Neural cell (in vitro differentiated cells): Measurements from ENCODE around the gene RRP1.

Experiments used
- CTCF ChIP-seq: fragments of 450-650 bp; IDR thresholded peaks from 2 replicates; pipeline ENCODE4 v1.5.1; 2014; ENCODE audit warnings: antibody characterized with exemption, mild to moderate bottlenecking, moderate library complexity; ENCODE audit not compliant: poor library complexity, severe bottlenecking
- EP300 ChIP-seq: fragments of 450-650 bp; conservative IDR thresholded peaks from 2 replicates; pipeline ENCODE4 v1.6.1; 2014; ENCODE audit warnings: antibody characterized with exemption, mild to moderate bottlenecking, moderate library complexity; ENCODE audit not compliant: poor library complexity, severe bottlenecking
- EZH2 ChIP-seq: fragments of 200-600, 300-800 bp; shearing (Covaris generic), sonication (generic); IDR thresholded peaks from 2 replicates; pipeline ENCODE4 v1.6.1; 2014; ENCODE audit warnings: antibody characterized with exemption, low read length, borderline replicate concordance, mild to moderate bottlenecking; ENCODE audit not compliant: insufficient read depth, poor library complexity, severe bottlenecking
- MXI1 ChIP-seq: fragments of 450-650 bp; conservative IDR thresholded peaks from 2 replicates; pipeline ENCODE4 v1.6.1; 2014; ENCODE audit warnings: antibody characterized with exemption, mild to moderate bottlenecking; ENCODE audit not compliant: poor library complexity, severe bottlenecking
- POLR2AphosphoS5 ChIP-seq: IDR thresholded peaks from 2 replicates; pipeline ENCODE4 v1.6.1; 2012
- RAD21 ChIP-seq: fragments of 450-650 bp; conservative IDR thresholded peaks from 2 replicates; pipeline ENCODE4 v1.6.1; 2014; ENCODE audit warnings: antibody characterized with exemption, mild to moderate bottlenecking, moderate library complexity
- SMC3 ChIP-seq: fragments of 450-650 bp; conservative IDR thresholded peaks from 2 replicates; pipeline ENCODE4 v1.6.1; 2014; ENCODE audit warnings: antibody characterized with exemption, mild to moderate bottlenecking, moderate library complexity; ENCODE audit not compliant: poor library complexity
- TAF1 ChIP-seq: IDR thresholded peaks from 2 replicates; pipeline ENCODE4 v1.6.1; 2012; ENCODE audit warnings: low read depth
- TF ChIP-seq, protein P1 (sequence below): IDR thresholded peaks from 2 replicates; pipeline ENCODE4 v1.6.1; 2012; ENCODE audit warnings: borderline replicate concordance

DNA sequence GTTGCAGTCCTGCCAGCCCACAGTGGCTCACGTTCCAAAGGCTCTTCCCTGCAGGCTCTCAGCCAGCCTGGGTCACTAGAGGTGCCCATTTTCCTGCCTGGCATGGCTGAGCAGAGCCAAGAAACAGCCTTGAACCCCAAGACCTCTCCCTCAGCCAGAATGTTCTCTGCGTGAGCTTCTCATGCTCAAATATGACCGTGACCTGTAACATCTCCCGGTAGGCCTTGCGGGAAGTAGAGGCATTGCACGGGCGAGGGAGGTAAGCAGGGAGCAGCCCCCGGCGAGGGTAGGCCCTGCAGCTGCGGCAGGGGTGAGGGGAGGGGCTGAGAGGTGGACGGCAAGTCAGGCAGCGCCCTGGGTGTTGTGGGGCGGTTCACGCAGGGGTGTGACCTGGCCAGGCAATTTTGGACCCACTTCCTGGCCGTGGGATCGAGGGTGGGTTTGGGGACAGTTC lies 20.0 kb downstream of the RRP1 start:
- TF ChIP-seq EP300 (no peak), CTCF (no peak), EZH2 (no peak), POLR2AphosphoS5 (no peak), TAF1 (no peak), SMC3 (no peak), RAD21 (no peak), MXI1 (no peak)
- TF ChIP-seq, protein P1, sequence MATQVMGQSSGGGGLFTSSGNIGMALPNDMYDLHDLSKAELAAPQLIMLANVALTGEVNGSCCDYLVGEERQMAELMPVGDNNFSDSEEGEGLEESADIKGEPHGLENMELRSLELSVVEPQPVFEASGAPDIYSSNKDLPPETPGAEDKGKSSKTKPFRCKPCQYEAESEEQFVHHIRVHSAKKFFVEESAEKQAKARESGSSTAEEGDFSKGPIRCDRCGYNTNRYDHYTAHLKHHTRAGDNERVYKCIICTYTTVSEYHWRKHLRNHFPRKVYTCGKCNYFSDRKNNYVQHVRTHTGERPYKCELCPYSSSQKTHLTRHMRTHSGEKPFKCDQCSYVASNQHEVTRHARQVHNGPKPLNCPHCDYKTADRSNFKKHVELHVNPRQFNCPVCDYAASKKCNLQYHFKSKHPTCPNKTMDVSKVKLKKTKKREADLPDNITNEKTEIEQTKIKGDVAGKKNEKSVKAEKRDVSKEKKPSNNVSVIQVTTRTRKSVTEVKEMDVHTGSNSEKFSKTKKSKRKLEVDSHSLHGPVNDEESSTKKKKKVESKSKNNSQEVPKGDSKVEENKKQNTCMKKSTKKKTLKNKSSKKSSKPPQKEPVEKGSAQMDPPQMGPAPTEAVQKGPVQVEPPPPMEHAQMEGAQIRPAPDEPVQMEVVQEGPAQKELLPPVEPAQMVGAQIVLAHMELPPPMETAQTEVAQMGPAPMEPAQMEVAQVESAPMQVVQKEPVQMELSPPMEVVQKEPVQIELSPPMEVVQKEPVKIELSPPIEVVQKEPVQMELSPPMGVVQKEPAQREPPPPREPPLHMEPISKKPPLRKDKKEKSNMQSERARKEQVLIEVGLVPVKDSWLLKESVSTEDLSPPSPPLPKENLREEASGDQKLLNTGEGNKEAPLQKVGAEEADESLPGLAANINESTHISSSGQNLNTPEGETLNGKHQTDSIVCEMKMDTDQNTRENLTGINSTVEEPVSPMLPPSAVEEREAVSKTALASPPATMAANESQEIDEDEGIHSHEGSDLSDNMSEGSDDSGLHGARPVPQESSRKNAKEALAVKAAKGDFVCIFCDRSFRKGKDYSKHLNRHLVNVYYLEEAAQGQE: no peak
